Subcutaneous abdominal adipose tissue (tissue), 5 donors: Measurements from ENCODE around the gene DNAJB1.

Experiments used
- H3K27ac ChIP-seq: one replicate; pipeline ENCODE4 v1.7.0; 2013; ENCODE audit warnings: low read depth, mild to moderate bottlenecking, inconsistent platforms, low read length, moderate library complexity
- H3K27me3 ChIP-seq, 5 donors: one replicate each; pipeline ENCODE4 v1.7.0; 2013; ENCODE audit warnings: low read length in 5 of 5, inconsistent platforms in 1 of 5; ENCODE audit not compliant: control insufficient read depth in 5 of 5, insufficient read depth in 4 of 5
- H3K36me3 ChIP-seq, 5 donors: one replicate each; pipeline ENCODE4 v1.7.0; 2013; ENCODE audit warnings: low read length in 5 of 5; ENCODE audit not compliant: control insufficient read depth in 5 of 5, insufficient read depth in 5 of 5
- H3K4me1 ChIP-seq, 5 donors: one replicate each; pipeline ENCODE4 v1.7.0; 2013; ENCODE audit warnings: low read length in 5 of 5, mild to moderate bottlenecking in 3 of 5, moderate library complexity in 1 of 5; ENCODE audit not compliant: control insufficient read depth in 5 of 5, insufficient read depth in 5 of 5
- H3K4me3 ChIP-seq, 5 donors: one replicate each; pipeline ENCODE4 v1.7.0; 2013; ENCODE audit warnings: low read length in 5 of 5, low read depth in 1 of 5
- H3K9ac ChIP-seq, 5 donors: one replicate each; pipeline ENCODE4 v1.7.0; 2013; ENCODE audit warnings: low read length in 5 of 5, mild to moderate bottlenecking in 4 of 5, moderate library complexity in 3 of 5
- H3K9me3 ChIP-seq, 5 donors: one replicate each; pipeline ENCODE4 v1.7.0; 2013; ENCODE audit warnings: low read length in 5 of 5; ENCODE audit not compliant: control insufficient read depth in 5 of 5
- donor health status: healthy.
- donor health status: healthy.
- donor health status: healthy.
- donor health status: healthy.
- donor health status: healthy.

DNAJB1 gene

GRCh38 chr19:14467816-14468215, 50.4 kb downstream of the DNAJB1 start:
- Histone ChIP-seq H3K27ac (no peak overlapping the region), H3K4me3 (no peak overlapping the region), H3K27me3 (peaks cover 0 to 5% (median 4%) of the 10 kb centered on the region in 5 donors), H3K9me3 (no peaks in the 10 kb centered on the region), H3K4me1 (peaks cover 0 to 12% (median 10%) of the 10 kb centered on the region in 5 donors), H3K36me3 (peaks cover 0 to 80% (median 66%) of the 10 kb centered on the region in 5 donors), H3K9ac (no peak overlapping the region)

GRCh38 chr19:14467391-14467790, 50.8 kb downstream of the DNAJB1 start:
- Histone ChIP-seq H3K9me3 (no peaks in the 10 kb centered on the region), H3K4me1 (peaks cover 0 to 8% (median 6%) of the 10 kb centered on the region in 5 donors), H3K36me3 (peaks cover 0 to 84% (median 69%) of the 10 kb centered on the region in 5 donors), H3K27ac (no peak overlapping the region), H3K4me3 (no peak overlapping the region), H3K27me3 (peaks cover 0 to 1% (median 0%) of the 10 kb centered on the region in 5 donors), H3K9ac (no peak overlapping the region)
